HepG2 (cell line): ENCODE measurements around the gene ITPK1. TPM values are rescaled to one million over a fixed set of nuclear protein-coding genes. Genes with fewer than 3 reads are reported as not detected.

Experiments used
- CREM ChIP-seq, 2 experiments: sonication (generic) in 1 of 2; formaldehyde crosslinking in 1 of 2; IDR thresholded peaks; 2 replicates each; pipeline versions ENCODE4 v1.4.0 to v1.6.1; 2016 to 2020; ENCODE audit warnings: antibody characterized with exemption in 1 of 2, mild to moderate bottlenecking in 1 of 2, missing genetic modification reagents in 1 of 2
- HMG20A ChIP-seq: IDR thresholded peaks from 2 replicates; pipeline ENCODE4 v1.6.1; 2016; ENCODE audit warnings: borderline replicate concordance
- HNF4G ChIP-seq, 2 experiments: sonication (generic) in 1 of 2; formaldehyde crosslinking in 1 of 2; IDR thresholded peaks; 2 replicates each; pipeline versions ENCODE4 v1.4.0 to v1.6.1; 2011 to 2020; ENCODE audit warnings: borderline replicate concordance in 2 of 2, low read depth in 2 of 2, mild to moderate bottlenecking in 2 of 2, low read length in 1 of 2, missing genetic modification reagents in 1 of 2, moderate library complexity in 1 of 2
- JARID2 ChIP-seq: sonication (generic); formaldehyde crosslinking; IDR thresholded peaks from 2 replicates; pipeline ENCODE4 v1.8.1; 2023; ENCODE audit warnings: missing genetic modification reagents, inconsistent platforms; ENCODE audit not compliant: insufficient replicate concordance
- KDM3A ChIP-seq: IDR thresholded peaks from 2 replicates; pipeline ENCODE4 v1.6.1; 2018; ENCODE audit warnings: low read depth, missing compliant biosample characterization
- KDM5B ChIP-seq: sonication (generic); formaldehyde crosslinking; IDR thresholded peaks from 2 replicates; pipeline ENCODE4 v1.4.0; 2020; ENCODE audit warnings: missing genetic modification reagents, mild to moderate bottlenecking, borderline replicate concordance
- MAF1 ChIP-seq: sonication (generic); formaldehyde crosslinking; IDR thresholded peaks from 2 replicates; pipeline ENCODE4 v1.5.0; 2020; ENCODE audit warnings: missing genetic modification reagents, borderline replicate concordance
- MYNN ChIP-seq: sonication (generic); formaldehyde crosslinking; IDR thresholded peaks from 2 replicates; pipeline ENCODE4 v1.4.0; 2020; ENCODE audit warnings: mild to moderate bottlenecking, low read depth, missing genetic modification reagents
- POLR2A ChIP-seq, 2 experiments: IDR thresholded peaks; 2 replicates each; pipeline ENCODE4 v1.6.1; 2011; ENCODE audit warnings: low read depth in 2 of 2, low read length in 2 of 2, mild to moderate bottlenecking in 1 of 2, moderate library complexity in 1 of 2; ENCODE audit not compliant: insufficient read depth in 1 of 2
- RARG ChIP-seq: sonication (generic); formaldehyde crosslinking; IDR thresholded peaks from 2 replicates; pipeline ENCODE4 v1.4.0; 2020; ENCODE audit warnings: low read depth, mild to moderate bottlenecking, missing genetic modification reagents
- SNAPC2 ChIP-seq: sonication (generic); formaldehyde crosslinking; IDR thresholded peaks from 2 replicates; pipeline ENCODE4 v1.8.1; 2022; ENCODE audit warnings: mild to moderate bottlenecking, missing genetic modification reagents
- SOX5 ChIP-seq: IDR thresholded peaks from 2 replicates; pipeline ENCODE4 v1.6.1; 2016; ENCODE audit warnings: borderline replicate concordance
- SP5 ChIP-seq: IDR thresholded peaks from 2 replicates; pipeline ENCODE4 v1.6.1; 2016; ENCODE audit warnings: low read depth, borderline replicate concordance
- SUZ12 ChIP-seq: fragments of 150-350 bp; IDR thresholded peaks from 2 replicates; pipeline ENCODE4 v1.6.1; 2014; ENCODE audit warnings: low read depth, low read length
- SYNCRIP ChIP-seq: fragments of 200-400 bp; formaldehyde crosslinking; IDR thresholded peaks from 2 replicates; pipeline ENCODE4 v1.6.1; 2018; ENCODE audit warnings: mild to moderate bottlenecking, low read depth, low read length; ENCODE audit not compliant: insufficient read depth
- ZKSCAN1 ChIP-seq: fragments of 150-350 bp; IDR thresholded peaks from 2 replicates; pipeline ENCODE4 v1.6.1; 2014; ENCODE audit warnings: low read length
- ZNF260 ChIP-seq: sonication (generic); formaldehyde crosslinking; IDR thresholded peaks from 2 replicates; pipeline ENCODE4 v1.4.0; 2020; ENCODE audit warnings: missing genetic modification reagents, low read depth, mild to moderate bottlenecking, borderline replicate concordance
- ZNF326 ChIP-seq: sonication (generic); formaldehyde crosslinking; IDR thresholded peaks from 2 replicates; pipeline ENCODE4 v1.4.0; 2020; ENCODE audit warnings: missing genetic modification reagents, borderline replicate concordance
- ZNF33A ChIP-seq: sonication (generic); formaldehyde crosslinking; IDR thresholded peaks from 2 replicates; pipeline ENCODE4 v1.5.1; 2020; ENCODE audit warnings: missing genetic modification reagents, mild to moderate bottlenecking, moderate library complexity, borderline replicate concordance
- ZNF484 ChIP-seq: sonication (generic); formaldehyde crosslinking; IDR thresholded peaks from 2 replicates; pipeline ENCODE4 v1.5.1; 2020; ENCODE audit warnings: mild to moderate bottlenecking, low read depth, missing genetic modification reagents, borderline replicate concordance
- ZNF691 ChIP-seq: sonication (generic); formaldehyde crosslinking; IDR thresholded peaks from 2 replicates; pipeline ENCODE4 v1.4.0; 2020; ENCODE audit warnings: missing genetic modification reagents, low read depth, mild to moderate bottlenecking, borderline replicate concordance
- ZNF747 ChIP-seq: sonication (generic); formaldehyde crosslinking; IDR thresholded peaks from 2 replicates; pipeline ENCODE4 v1.8.1; 2023; ENCODE audit warnings: missing genetic modification reagents, mild to moderate bottlenecking, borderline replicate concordance
- ZSCAN5A ChIP-seq: sonication (generic); formaldehyde crosslinking; IDR thresholded peaks from 2 replicates; pipeline ENCODE4 v1.8.0; 2022; ENCODE audit warnings: mild to moderate bottlenecking, missing genetic modification reagents, borderline replicate concordance
- polyA plus RNA-seq, 8 experiments: library from polyadenylated mRNA; depleted of rRNA in 3 of 8; stranded (reverse) in 7 of 8; unstranded in 1 of 8; fragments of >200 nt; fragmentation: Illumina TruSeq in 4 of 8; extraction: Trizol in 4 of 8; gene quantifications; 2 replicates each; pipeline versions ENCODE4 v1.2.1 to v1.2.3, GENCODE V29; 2011 to 2016; ENCODE audit warnings: low read depth in 4 of 8, missing spikeins in 1 of 8, mixed read lengths in 1 of 8; ENCODE audit not compliant: insufficient read depth in 1 of 8
- total RNA-seq, 5 experiments: library from RNA; depleted of rRNA; stranded (reverse); fragments of >200 nt; fragmentation: Illumina TruSeq; extraction: Trizol; gene quantifications; 2 replicates each; pipeline ENCODE4 v1.2.3, GENCODE V29; 2016; ENCODE audit warnings: low read depth in 1 of 5
- TF ChIP-seq, protein P1 (sequence below): sonication (generic); formaldehyde crosslinking; IDR thresholded peaks from 2 replicates; pipeline ENCODE4 v1.4.0; 2020; ENCODE audit warnings: mild to moderate bottlenecking, missing genetic modification reagents, borderline replicate concordance
- TF ChIP-seq, protein P2 (sequence below): sonication (generic); formaldehyde crosslinking; IDR thresholded peaks from 2 replicates; pipeline ENCODE4 v1.4.0; 2020; ENCODE audit warnings: missing genetic modification reagents

ITPK1 gene
- total and polyA plus RNA-seq, 2 of the 13 experiments (the other 11 are each of a cell fraction or from before 2014, with no cell fraction given) = 20.5 to 47.5 TPM

DNA sequence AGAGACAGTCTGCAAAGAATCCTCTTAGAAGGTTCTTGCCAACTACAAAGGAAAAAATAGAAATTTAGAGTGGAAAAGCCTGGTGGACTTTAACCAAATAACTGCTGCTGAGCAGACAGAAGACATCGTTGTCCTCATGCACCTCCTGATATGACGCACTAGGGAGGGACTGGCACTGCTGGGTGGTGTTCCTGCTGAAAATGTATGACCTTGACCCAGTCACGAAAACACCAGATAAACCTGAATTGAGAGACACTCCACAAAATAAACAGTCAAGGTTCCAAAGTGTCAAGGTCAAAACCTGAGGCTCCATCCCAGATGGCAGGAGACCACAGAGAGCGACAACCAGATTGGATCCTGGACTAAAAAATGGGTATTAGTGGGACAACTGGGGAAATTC lies 130.8 kb downstream of the ITPK1 start (continued):
- TF ChIP-seq ZNF747 (CRISPR knock-in tag) (no peak), SNAPC2 (CRISPR knock-in tag) (0 out of 2 replicates have a peak, but pooled peaks have one; percentile 75), ZKSCAN1 (no peak), KDM3A (CRISPR knock-in tag) (peak; percentile 49; the same call in 1 of the 2 replicates), SP5 (peak; percentile 89), ZNF326 (CRISPR knock-in tag) (no peak), ZNF484 (CRISPR knock-in tag) (no peak), MAF1 (CRISPR knock-in tag) (no peak), MYNN (CRISPR knock-in tag) (no peak), SUZ12 (no peak), HNF4G (IDR thresholded peaks at IDR 0.05; ENCODE audit: borderline replicate concordance, low read depth, low read length) (peak; percentile 83; the same call in 1 of the 2 replicates), HNF4G (CRISPR knock-in tag; IDR thresholded peaks at IDR 0.05; ENCODE audit: borderline replicate concordance, low read depth) (peak; percentile 89; the same call in 1 of the 2 replicates), ZNF691 (CRISPR knock-in tag) (peak; percentile 93), POLR2A (IDR thresholded peaks at IDR 0.05; ENCODE audit: insufficient read depth in 1 of 2, low read depth in 2 of 2, low read length in 2 of 2) (no peak; a peak in 1 of 4 replicates), SYNCRIP (no peak), KDM5B (no peak), CREM (IDR thresholded peaks at IDR 0.05) (peak; percentile 91), CREM (CRISPR knock-in tag; IDR thresholded peaks at IDR 0.05) (no peak), ZSCAN5A (CRISPR knock-in tag) (peak; percentile 61; the same call in 1 of the 2 replicates), JARID2 (CRISPR knock-in tag) (no peak), SOX5 (CRISPR knock-in tag) (peak; percentile 87), HMG20A (CRISPR knock-in tag) (peak; percentile 95), ZNF260 (no peak), RARG (CRISPR knock-in tag) (no peak), ZNF33A (CRISPR knock-in tag) (no peak)
- TF ChIP-seq, protein P1, sequence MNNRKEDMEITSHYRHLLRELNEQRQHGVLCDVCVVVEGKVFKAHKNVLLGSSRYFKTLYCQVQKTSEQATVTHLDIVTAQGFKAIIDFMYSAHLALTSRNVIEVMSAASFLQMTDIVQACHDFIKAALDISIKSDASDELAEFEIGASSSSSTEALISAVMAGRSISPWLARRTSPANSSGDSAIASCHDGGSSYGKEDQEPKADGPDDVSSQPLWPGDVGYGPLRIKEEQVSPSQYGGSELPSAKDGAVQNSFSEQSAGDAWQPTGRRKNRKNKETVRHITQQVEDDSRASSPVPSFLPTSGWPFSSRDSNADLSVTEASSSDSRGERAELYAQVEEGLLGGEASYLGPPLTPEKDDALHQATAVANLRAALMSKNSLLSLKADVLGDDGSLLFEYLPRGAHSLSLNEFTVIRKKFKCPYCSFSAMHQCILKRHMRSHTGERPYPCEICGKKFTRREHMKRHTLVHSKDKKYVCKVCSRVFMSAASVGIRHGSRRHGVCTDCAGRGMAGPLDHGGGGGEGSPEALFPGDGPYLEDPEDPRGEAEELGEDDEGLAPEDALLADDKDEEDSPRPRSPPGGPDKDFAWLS (CRISPR knock-in tag) = no peak
- TF ChIP-seq, protein P2, sequence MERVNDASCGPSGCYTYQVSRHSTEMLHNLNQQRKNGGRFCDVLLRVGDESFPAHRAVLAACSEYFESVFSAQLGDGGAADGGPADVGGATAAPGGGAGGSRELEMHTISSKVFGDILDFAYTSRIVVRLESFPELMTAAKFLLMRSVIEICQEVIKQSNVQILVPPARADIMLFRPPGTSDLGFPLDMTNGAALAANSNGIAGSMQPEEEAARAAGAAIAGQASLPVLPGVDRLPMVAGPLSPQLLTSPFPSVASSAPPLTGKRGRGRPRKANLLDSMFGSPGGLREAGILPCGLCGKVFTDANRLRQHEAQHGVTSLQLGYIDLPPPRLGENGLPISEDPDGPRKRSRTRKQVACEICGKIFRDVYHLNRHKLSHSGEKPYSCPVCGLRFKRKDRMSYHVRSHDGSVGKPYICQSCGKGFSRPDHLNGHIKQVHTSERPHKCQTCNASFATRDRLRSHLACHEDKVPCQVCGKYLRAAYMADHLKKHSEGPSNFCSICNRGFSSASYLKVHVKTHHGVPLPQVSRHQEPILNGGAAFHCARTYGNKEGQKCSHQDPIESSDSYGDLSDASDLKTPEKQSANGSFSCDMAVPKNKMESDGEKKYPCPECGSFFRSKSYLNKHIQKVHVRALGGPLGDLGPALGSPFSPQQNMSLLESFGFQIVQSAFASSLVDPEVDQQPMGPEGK (CRISPR knock-in tag) = peak; percentile 88
